Chondrocyte (in vitro differentiated cells): ENCODE results near the gene TAB2. TPM values are rescaled to one million over a fixed set of nuclear protein-coding genes. Genes with fewer than 3 reads are reported as not detected.

Experiments
- DNase-seq: peaks from one replicate; pipeline ENCODE4 v3.0.0; 2021; ENCODE audit warnings: mixed read lengths, low spot score
- H3K27ac Mint-ChIP-seq: one replicate; pipeline ENCODE4 v1.8.0; 2021; ENCODE audit warnings: mild to moderate bottlenecking, moderate library complexity, mixed read lengths; ENCODE audit not compliant: unreplicated experiment
- H3K27me3 Mint-ChIP-seq: 2 replicates; pipeline ENCODE4 v1.8.0; 2021; ENCODE audit warnings: low read depth, mixed read lengths
- H3K36me3 Mint-ChIP-seq: 2 replicates; pipeline ENCODE4 v1.8.0; 2021; ENCODE audit warnings: low read depth, mixed read lengths
- H3K4me1 Mint-ChIP-seq: 2 replicates; pipeline ENCODE4 v1.8.0; 2021; ENCODE audit warnings: low read depth, mild to moderate bottlenecking, mixed read lengths
- H3K4me3 Mint-ChIP-seq: one replicate; pipeline ENCODE4 v1.8.0; 2021; ENCODE audit warnings: mild to moderate bottlenecking, moderate library complexity, mixed read lengths; ENCODE audit not compliant: unreplicated experiment
- H3K9me3 Mint-ChIP-seq: 2 replicates; pipeline ENCODE4 v1.8.0; 2021; ENCODE audit warnings: low read depth, mixed read lengths
- CTCF ChIP-seq: fragments of 200-600 bp; sonication (generic); IDR thresholded peaks from 2 replicates; pipeline ENCODE4 v1.5.0; 2021; ENCODE audit warnings: antibody characterized with exemption, mild to moderate bottlenecking, moderate library complexity
- total RNA-seq: library from RNA; stranded (reverse); gene quantifications from 3 replicates; pipeline ENCODE4 v1.2.1, GENCODE V29; 2021

Gene TAB2
- total RNA-seq, 1 donor from 2014 or later = 54.9 TPM

GRCh38 chr6:149364557-149364956, 47.0 kb downstream of the TAB2 start:
- Mint-ChIP-seq H3K27me3 (no peaks in the 10 kb centered on the region), H3K27ac (no peak overlapping the region), H3K4me3 (no peak overlapping the region), H3K4me1 (peaks cover 14% of the 10 kb centered on the region), H3K36me3 (no peaks in the 10 kb centered on the region), H3K9me3 (peaks cover 4% of the 10 kb centered on the region)
- no peak for TF ChIP-seq CTCF
- DNase-seq = no peak

GRCh38 chr6:149365197-149365596, 47.7 kb downstream of the TAB2 start:
- H3K27me3 Mint-ChIP-seq = no peaks in the 10 kb centered on the region
- peaks cover 2% of the 10 kb centered on the region for H3K36me3 Mint-ChIP-seq
- no peak overlapping the region for H3K27ac Mint-ChIP-seq
- H3K9me3 Mint-ChIP-seq = peaks cover 4% of the 10 kb centered on the region
- no peak for TF ChIP-seq CTCF
- H3K4me1 Mint-ChIP-seq = peaks cover 13% of the 10 kb centered on the region
- DNase-seq = no peak
- H3K4me3 Mint-ChIP-seq = no peak overlapping the region

GRCh38 chr6:149366267-149366921, 48.9 kb downstream of the TAB2 start:
- Mint-ChIP-seq H3K4me3 (no peak overlapping the region), H3K27ac (no peak overlapping the region), H3K27me3 (no peaks in the 10 kb centered on the region), H3K9me3 (peaks cover 4% of the 10 kb centered on the region), H3K36me3 (peaks cover 6% of the 10 kb centered on the region), H3K4me1 (peaks cover 17% of the 10 kb centered on the region)
- TF ChIP-seq CTCF = no peak
- no peak for DNase-seq

- DNase-seq = no peak
- Mint-ChIP-seq H3K27me3 (no peaks in the 10 kb centered on the region), H3K27ac (no peak overlapping the region), H3K4me3 (no peak overlapping the region), H3K4me1 (peaks cover 21% of the 10 kb centered on the region), H3K36me3 (peaks cover 7% of the 10 kb centered on the region), H3K9me3 (no peaks in the 10 kb centered on the region)
- no peak for TF ChIP-seq CTCF
These were observed 50.6 kb downstream of the TAB2 start for GRCh38 chr6:149368065-149368464.

GRCh38 chr6:149371154-149371553, 53.6 kb downstream of the TAB2 start:
- H3K27ac Mint-ChIP-seq = no peak overlapping the region
- H3K4me1 Mint-ChIP-seq = peaks cover 8% of the 10 kb centered on the region
- no peak overlapping the region for H3K4me3 Mint-ChIP-seq
- no peaks in the 10 kb centered on the region for H3K27me3 Mint-ChIP-seq
- no peak for TF ChIP-seq CTCF
- no peaks in the 10 kb centered on the region for H3K9me3 Mint-ChIP-seq
- no peak for DNase-seq
- peaks cover 12% of the 10 kb centered on the region for H3K36me3 Mint-ChIP-seq
